Measurements from ENCODE around the gene PCK1.

PCK1 gene

GRCh38 chr20:57608516-57608915 lies 47.6 kb downstream of the PCK1 start:
- no peak for DNase-seq

GRCh38 chr20:57609086-57609841 lies 48.4 kb downstream of the PCK1 start:
- no peak for DNase-seq

GRCh38 chr20:57609842-57610167 lies 48.9 kb downstream of the PCK1 start:
- DNase-seq: no peak

- DNase-seq: no peak
These were observed 49.5 kb downstream of the PCK1 start for GRCh38 chr20:57610261-57610952.

GRCh38 chr20:57611586-57612311 lies 50.8 kb downstream of the PCK1 start:
- no peak for DNase-seq

GRCh38 chr20:57612436-57612835 lies 51.5 kb downstream of the PCK1 start:
- DNase-seq: no peak

GRCh38 chr20:57612916-57613315 lies 52.0 kb downstream of the PCK1 start:
- DNase-seq: no peak

- DNase-seq: no peak
These were observed 52.6 kb downstream of the PCK1 start for GRCh38 chr20:57613481-57613921.

- DNase-seq: no peak
These were observed 53.9 kb downstream of the PCK1 start for GRCh38 chr20:57614490-57615444.

GRCh38 chr20:57615445-57615811 lies 54.5 kb downstream of the PCK1 start:
- no peak for DNase-seq

- DNase-seq: no peak
These were observed 55.4 kb downstream of the PCK1 start for GRCh38 chr20:57616143-57616951.

- DNase-seq: no peak
These were observed 56.3 kb downstream of the PCK1 start for GRCh38 chr20:57617079-57617795.
